ENCODE results near the gene ZNF154. TPM values are rescaled to one million over a fixed set of nuclear protein-coding genes. Genes with fewer than 3 reads are reported as not detected.

The ZNF154 gene
- total RNA-seq, 8 experiments from 2014 or later = 0.73 to 7.2 (median 1.7) TPM

GRCh38 chr19:57668635-57669034, 40.4 kb downstream of the ZNF154 start, which contains the start of gene ZSCAN4:
ZSCAN4 (plus strand) TSS chr19:57668935; CDS start chr19:57676146, 7,211 bp downstream.
- H3K4me1 ChIP-seq (replicated peaks in 1 of 2) = peaks cover 5 to 12% of the 10 kb centered on the region in 2 donors
- in situ Hi-C loops (cut with MboI; ENCODE audit: low pct_unique_long_range_greater_than_20kb in 2 of 9, low sequenced_read_pairs in 9 of 9, unreplicated experiment in 9 of 9) = no loop called here
- no peak within 1 kb of the TSS for H3K4me3 ChIP-seq
- no peak for ATAC-seq (replicated peaks in 6 of 8)
- H3K27ac ChIP-seq = no peak within 1 kb of the TSS
- 20 to 100% (median 83%) methylated on average over 1 to 2 of the region's 2 CpGs; no CpG with 5 or more reads in 3 of the 10 experiments for WGBS, 10 experiments

GRCh38 chr19:57667228-57667627, 41.8 kb downstream of the ZNF154 start:
- WGBS, 10 experiments = 0 to 100% (median 68%) methylated on average over 1 of the region's 1 CpG; no CpG with 5 or more reads in 4 of the 10 experiments
- in situ Hi-C loops (cut with MboI; ENCODE audit: low pct_unique_long_range_greater_than_20kb in 2 of 9, low sequenced_read_pairs in 9 of 9, unreplicated experiment in 9 of 9) = no loop called here
- no peak for ATAC-seq (replicated peaks in 6 of 8)
- H3K27ac ChIP-seq = no peak overlapping the region
- H3K4me1 ChIP-seq (replicated peaks in 1 of 2) = peaks cover 5 to 13% of the 10 kb centered on the region in 2 donors
- H3K4me3 ChIP-seq = no peak overlapping the region

DNA sequence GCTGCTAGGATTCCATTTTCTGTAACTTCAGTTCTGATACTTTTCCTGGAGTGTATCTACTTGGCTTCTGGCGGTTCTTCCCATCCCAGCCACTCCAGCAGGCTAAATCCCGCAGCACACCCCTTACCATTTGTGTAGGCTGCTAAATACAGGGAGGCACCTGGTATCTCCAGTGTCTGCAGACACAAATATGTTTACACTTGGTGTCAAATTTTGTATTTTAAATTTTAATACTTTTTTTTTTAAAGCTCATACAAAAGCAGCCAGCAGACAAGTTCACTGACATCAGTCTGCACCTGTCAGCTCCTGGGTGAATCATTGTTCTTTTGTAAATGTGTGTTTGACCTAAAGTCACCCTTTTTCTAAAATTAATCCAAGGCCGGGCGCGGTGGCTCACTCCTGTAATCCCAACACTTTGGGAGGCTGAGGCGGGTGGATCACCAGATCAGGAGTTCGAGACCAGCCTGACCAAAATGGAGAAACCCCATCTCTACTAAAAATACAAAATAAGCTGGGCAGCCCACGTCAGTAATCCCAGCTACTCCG, 43.7 kb downstream of the ZNF154 start:
- peaks cover 5 to 13% of the 10 kb centered on the region in 2 donors for H3K4me1 ChIP-seq (replicated peaks in 1 of 2)
- in situ Hi-C loops (cut with MboI; ENCODE audit: low pct_unique_long_range_greater_than_20kb in 2 of 9, low sequenced_read_pairs in 9 of 9, unreplicated experiment in 9 of 9) = no loop called here
- peak overlapping the region in 3 of 5 donors; percentile 39 to 52 (median 41) for H3K4me3 ChIP-seq
- peak overlapping the region in 1 of 2 donors; percentile 82 for H3K27ac ChIP-seq
- no peak for ATAC-seq (replicated peaks in 6 of 8)
- 50 to 100% (median 86%) methylated on average over 1 to 7 of the region's 9 CpGs; no CpG with 5 or more reads in 2 of the 10 experiments for WGBS, 10 experiments

DNA sequence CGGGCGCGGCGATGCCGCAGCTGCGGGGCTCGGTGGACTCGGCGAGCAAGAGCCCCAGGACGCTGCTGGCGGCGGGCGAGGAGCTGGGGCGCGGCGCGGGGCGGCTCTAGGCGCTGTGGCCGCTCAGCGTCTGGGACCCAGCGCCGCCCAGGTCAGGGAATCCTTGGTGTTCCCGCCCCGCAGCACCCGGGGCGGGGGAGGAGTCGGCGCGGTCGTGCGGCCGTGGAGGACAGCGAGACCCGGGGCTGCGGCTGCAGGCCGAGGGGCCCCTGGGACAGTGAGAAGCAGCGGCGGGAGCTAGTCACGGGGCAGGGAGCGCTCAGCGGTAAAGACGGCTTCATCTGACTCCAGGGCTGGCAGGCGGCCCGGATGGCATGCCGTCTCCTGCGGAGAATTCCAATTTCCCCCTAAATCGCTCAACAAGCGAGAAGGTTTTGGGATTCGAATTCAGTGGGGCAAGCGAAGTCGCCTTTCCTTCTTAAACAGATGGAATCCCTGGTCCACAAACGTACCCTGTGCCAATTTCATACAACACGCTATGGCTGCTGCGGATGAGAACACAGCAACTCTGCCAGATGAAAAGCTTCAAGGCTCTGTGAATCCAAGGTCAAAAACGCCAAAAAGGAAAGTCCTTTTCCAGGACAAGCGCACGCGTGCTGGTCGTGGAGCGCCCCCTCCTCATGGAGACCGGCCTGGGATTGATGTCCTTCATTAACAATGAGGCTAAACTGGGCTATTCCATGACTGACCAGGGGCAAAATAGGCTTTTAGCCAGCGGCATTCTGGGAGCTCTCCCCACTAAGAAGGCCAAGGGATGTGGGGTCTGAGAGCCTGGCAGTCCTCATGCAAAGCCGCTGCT, 44.5 kb downstream of the ZNF154 start:
- Histone ChIP-seq H3K4me3 (peak overlapping the region; percentile 37 to 52 (median 39)), H3K4me1 (replicated peaks in 1 of 2) (peaks cover 5 to 13% of the 10 kb centered on the region in 2 donors), H3K27ac (peak overlapping the region; percentile 60 to 82)
- peak; percentile 93 to 99 (median 97) for ATAC-seq (replicated peaks in 6 of 8)
- in situ Hi-C loops (cut with MboI; ENCODE audit: low pct_unique_long_range_greater_than_20kb in 2 of 9, low sequenced_read_pairs in 9 of 9, unreplicated experiment in 9 of 9) = no loop called here
- WGBS, 10 experiments = 0 to 15% (median 7%) methylated on average over 2 to 16 of the region's 64 CpGs; no CpG with 5 or more reads in 2 of the 10 experiments

GRCh38 chr19:57656346-57656745, 52.7 kb downstream of the ZNF154 start:
- 0 to 83% (median 30%) methylated on average over 1 of the region's 1 CpG; no CpG with 5 or more reads in 5 of the 10 experiments for WGBS, 10 experiments
- in situ Hi-C loops (cut with MboI; ENCODE audit: low pct_unique_long_range_greater_than_20kb in 2 of 9, low sequenced_read_pairs in 9 of 9, unreplicated experiment in 9 of 9) = no loop called here
- no peak overlapping the region for H3K4me3 ChIP-seq
- no peaks in the 10 kb centered on the region for H3K4me1 ChIP-seq (replicated peaks in 1 of 2)
- ATAC-seq (replicated peaks in 6 of 8) = no peak
- H3K27ac ChIP-seq = no peak overlapping the region

GRCh38 chr19:57655443-57655842, 53.6 kb downstream of the ZNF154 start:
- Histone ChIP-seq H3K4me3 (no peak overlapping the region), H3K27ac (no peak overlapping the region), H3K4me1 (replicated peaks in 1 of 2) (no peaks in the 10 kb centered on the region)
- in situ Hi-C loops (cut with MboI; ENCODE audit: low pct_unique_long_range_greater_than_20kb in 2 of 9, low sequenced_read_pairs in 9 of 9, unreplicated experiment in 9 of 9) = no loop called here
- 33 to 83% (median 41%) methylated on average over 1 of the region's 1 CpG; no CpG with 5 or more reads in 4 of the 10 experiments for WGBS, 10 experiments
- no peak for ATAC-seq (replicated peaks in 6 of 8)

DNA sequence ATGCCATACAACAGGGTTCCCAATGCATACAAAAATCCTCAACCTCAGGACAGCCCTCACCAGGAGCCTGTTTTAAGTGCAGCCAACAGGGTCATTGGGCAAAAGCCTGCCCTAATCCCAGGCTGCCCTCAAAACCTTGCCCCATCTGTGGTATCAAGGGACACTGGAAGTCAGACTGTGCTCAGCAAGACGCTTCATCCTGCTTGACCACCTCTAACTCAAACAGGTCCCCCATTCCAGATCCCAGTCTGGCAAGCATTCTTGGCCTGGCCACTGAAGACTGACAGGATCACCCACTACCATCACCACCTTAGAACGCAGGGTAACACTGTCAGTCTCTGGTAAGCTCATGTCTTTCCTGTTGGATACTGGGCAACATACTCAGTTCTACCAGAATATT, 55.3 kb downstream of the ZNF154 start:
- in situ Hi-C loops (cut with MboI; ENCODE audit: low pct_unique_long_range_greater_than_20kb in 2 of 9, low sequenced_read_pairs in 9 of 9, unreplicated experiment in 9 of 9) = no loop called here
- no peak for ATAC-seq (replicated peaks in 6 of 8)
- Histone ChIP-seq H3K4me1 (replicated peaks in 1 of 2) (no peaks in the 10 kb centered on the region), H3K27ac (no peak overlapping the region), H3K4me3 (no peak overlapping the region)
- WGBS, 10 experiments = 0 to 33% (median 0%) methylated on average over 1 to 2 of the region's 2 CpGs; no CpG with 5 or more reads in 6 of the 10 experiments

DNA sequence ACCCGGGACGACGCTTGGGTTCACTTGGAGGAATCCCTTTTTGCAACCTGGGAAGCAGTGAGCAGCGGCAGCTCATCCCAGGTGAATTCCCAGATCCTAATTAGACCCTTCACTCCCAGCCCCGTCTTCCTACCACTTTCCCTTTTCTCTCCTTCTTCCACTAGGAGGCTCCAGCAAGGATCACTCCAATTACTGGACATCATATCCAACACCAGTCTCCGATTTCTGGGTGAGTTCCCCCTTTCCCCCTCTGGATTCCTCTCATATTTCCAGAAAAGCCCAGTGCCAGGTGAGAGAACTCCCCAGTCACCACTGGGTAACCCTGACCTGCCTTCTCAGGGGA, 57.4 kb downstream of the ZNF154 start:
- ATAC-seq (replicated peaks in 6 of 8) = peak in 2 of 8 experiments; percentile 37 to 53
- Histone ChIP-seq H3K4me1 (replicated peaks in 1 of 2) (no peaks in the 10 kb centered on the region), H3K4me3 (no peak overlapping the region), H3K27ac (no peak overlapping the region)
- 22 to 91% (median 44%) methylated on average over 1 to 6 of the region's 6 CpGs; no CpG with 5 or more reads in 2 of the 10 experiments for WGBS, 10 experiments
- in situ Hi-C loops (cut with MboI; ENCODE audit: low pct_unique_long_range_greater_than_20kb in 2 of 9, low sequenced_read_pairs in 9 of 9, unreplicated experiment in 9 of 9) = no loop called here

GRCh38 chr19:57648331-57649003, 60.5 kb downstream of the ZNF154 start:
- ATAC-seq (replicated peaks in 6 of 8) = peak in 1 of 8 experiments; percentile 34
- H3K27ac ChIP-seq = no peak overlapping the region
- H3K4me3 ChIP-seq = no peak overlapping the region
- in situ Hi-C loops (cut with MboI; ENCODE audit: low pct_unique_long_range_greater_than_20kb in 2 of 9, low sequenced_read_pairs in 9 of 9, unreplicated experiment in 9 of 9) = no loop called here
- WGBS, 10 experiments = 0 to 88% (median 60%) methylated on average over 1 to 6 of the region's 6 CpGs; no CpG with 5 or more reads in 1 of the 10 experiments
- no peaks in the 10 kb centered on the region for H3K4me1 ChIP-seq (replicated peaks in 1 of 2)

Other genes starting within 250 kb of the ZNF154 start
- gene ZNF772, start 231.6 kb downstream of the ZNF154 start, total RNA-seq = 10 to 100 TPM in 7 of 8 experiments, 1 to 10 TPM in 1; 7.4 to 33.0 (median 19.7) TPM
- 10 to 100 TPM; 12.4 to 18.6 (median 13.1) TPM for gene ZNF419, start 221.5 kb downstream of the ZNF154 start, total RNA-seq
- gene ZNF773, start 209.3 kb downstream of the ZNF154 start, total RNA-seq = 10 to 100 TPM in 5 of 8 experiments, 1 to 10 TPM in 3; 6.3 to 17.9 (median 10.9) TPM
- gene ZNF549, start 181.8 kb downstream of the ZNF154 start, total RNA-seq = 10 to 100 TPM in 1 of 8 experiments, 1 to 10 TPM in 7; 5.4 to 11.9 (median 7.9) TPM
- gene ZNF550, start 149.3 kb downstream of the ZNF154 start, total RNA-seq = 10 to 100 TPM in 6 of 8 experiments, 1 to 10 TPM in 2; 7.4 to 14.5 (median 12.0) TPM
- gene ZNF416, start 130.3 kb downstream of the ZNF154 start, total RNA-seq = 10 to 100 TPM in 1 of 8 experiments, 1 to 10 TPM in 7; 4.7 to 10.8 (median 7.3) TPM
- 10 to 100 TPM in 4 of 8 experiments, 1 to 10 TPM in 4; 3.0 to 19.2 (median 9.4) TPM for gene ZIK1, start 125.1 kb downstream of the ZNF154 start, total RNA-seq
- 1 to 10 TPM; 2.4 to 6.6 (median 3.5) TPM for gene ZNF530, start 109.3 kb downstream of the ZNF154 start, total RNA-seq
- gene ZNF134, start 95.0 kb downstream of the ZNF154 start, total RNA-seq = 10 to 100 TPM; 10.5 to 22.4 (median 18.5) TPM
- 10 to 100 TPM; 10.2 to 28.1 (median 19.6) TPM for gene ZNF211, start 76.0 kb downstream of the ZNF154 start, total RNA-seq
- under 1 TPM in 2 of 8 experiments, not detected in 6; 0.14 to 0.15 TPM for gene ZSCAN4, start 40.3 kb downstream of the ZNF154 start, total RNA-seq
- gene ZNF551, start 27.2 kb downstream of the ZNF154 start, total RNA-seq = 10 to 100 TPM in 3 of 8 experiments, 1 to 10 TPM in 5; 4.7 to 15.2 (median 7.8) TPM
- gene ZNF671, start 18.4 kb upstream of the ZNF154 start, total RNA-seq = 10 to 100 TPM in 1 of 8 experiments, 1 to 10 TPM in 7; 1.7 to 11.4 (median 4.1) TPM
- 10 to 100 TPM in 7 of 8 experiments, 1 to 10 TPM in 1; 9.8 to 28.0 (median 15.7) TPM for gene ZNF776, start 37.6 kb upstream of the ZNF154 start, total RNA-seq
- 10 to 100 TPM in 7 of 8 experiments, 1 to 10 TPM in 1; 8.6 to 27.4 (median 16.2) TPM for gene ZNF586, start 60.5 kb upstream of the ZNF154 start, total RNA-seq
- 10 to 100 TPM in 2 of 8 experiments, 1 to 10 TPM in 6; 4.4 to 20.0 (median 6.8) TPM for gene ZNF552, start 105.7 kb upstream of the ZNF154 start, total RNA-seq
- 10 to 100 TPM in 4 of 8 experiments, 1 to 10 TPM in 4; 3.1 to 47.5 (median 9.8) TPM for gene ZNF587B, start 121.1 kb upstream of the ZNF154 start, total RNA-seq
- gene ZNF587, start 140.7 kb upstream of the ZNF154 start, total RNA-seq = 10 to 100 TPM; 11.2 to 44.9 (median 25.4) TPM
- 10 to 100 TPM; 14.4 to 81.5 (median 22.2) TPM for gene ZNF814, start 179.8 kb upstream of the ZNF154 start, total RNA-seq
- gene ZNF417, start 207.4 kb upstream of the ZNF154 start, total RNA-seq = 10 to 100 TPM in 7 of 8 experiments, 1 to 10 TPM in 1; 9.1 to 24.6 (median 17.1) TPM
- gene ZNF418, start 226.2 kb upstream of the ZNF154 start, total RNA-seq = 10 to 100 TPM in 5 of 8 experiments, 1 to 10 TPM in 3; 2.4 to 15.3 (median 11.8) TPM
- 1 to 10 TPM; 3.6 to 9.1 (median 5.4) TPM for gene ZNF256, start 238.5 kb upstream of the ZNF154 start, total RNA-seq

Measured in motor neuron (in vitro differentiated cells).